VCaP (cell line): ENCODE results near the gene COL2A1.
A peak's percentile ranks its signal among the peaks of the same experiment; 100 is the strongest.

Experiments
- H3K27ac ChIP-seq: fragments of 450-650 bp; 2 replicates; pipeline ENCODE4 v1.5.1; 2017
- CTCF ChIP-seq: fragments of 450-650 bp; conservative IDR thresholded peaks from 2 replicates; pipeline ENCODE4 v1.5.1; 2017; ENCODE audit warnings: mild to moderate bottlenecking, moderate library complexity

COL2A1 gene

GRCh38 chr12:48036818-48037217, 32.5 kb upstream of the COL2A1 start:
- no peak for TF ChIP-seq CTCF
- H3K27ac ChIP-seq = no peak overlapping the region

GRCh38 chr12:48034835-48035805, 30.8 kb upstream of the COL2A1 start:
- H3K27ac ChIP-seq = no peak overlapping the region
- no peak for TF ChIP-seq CTCF

- TF ChIP-seq CTCF = no peak
- H3K27ac ChIP-seq = no peak overlapping the region
These were observed 29.2 kb upstream of the COL2A1 start for GRCh38 chr12:48033451-48033850.

- no peak overlapping the region for H3K27ac ChIP-seq
- TF ChIP-seq CTCF = no peak
These were observed 28.3 kb upstream of the COL2A1 start for GRCh38 chr12:48032597-48032996.

GRCh38 chr12:48031135-48031960, 27.1 kb upstream of the COL2A1 start:
- H3K27ac ChIP-seq = no peak overlapping the region; the same call in 1 of the 2 replicates
- no peak for TF ChIP-seq CTCF

GRCh38 chr12:48030173-48030650, 25.9 kb upstream of the COL2A1 start:
- H3K27ac ChIP-seq = peak overlapping the region; percentile 98; the same call in 1 of the 2 replicates
- no peak; the same call in 1 of the 2 replicates for TF ChIP-seq CTCF

GRCh38 chr12:48029491-48030172, 25.4 kb upstream of the COL2A1 start:
- TF ChIP-seq CTCF = no peak
- H3K27ac ChIP-seq = peak overlapping the region; percentile 98; the same call in 1 of the 2 replicates
